GM23338 (cell line): ENCODE data around the gene CEND1. TPM values are rescaled to one million over a fixed set of nuclear protein-coding genes. Genes with fewer than 3 reads are reported as not detected.

Experiments used
- ATAC-seq: fragments of 200-7000 bp; cut with Tn5 transposase; 3 replicates; pipeline ENCODE4 v1.9.1; 2020
- DNase-seq: peaks from one replicate; pipeline ENCODE4 v3.0.0-alpha.2; 2015; ENCODE audit warnings: low spot score
- H2AFZ ChIP-seq: fragments of 200-600 bp; sonication (generic); 2 replicates; pipeline ENCODE4 v1.8.0; 2016; ENCODE audit warnings: antibody characterized with exemption, mild to moderate bottlenecking, moderate library complexity
- H3F3A ChIP-seq: fragments of 200-600 bp; sonication (generic); replicated peaks from 2 replicates; pipeline ENCODE4 v1.8.0; 2017; ENCODE audit warnings: antibody characterized with exemption, mixed run types, low read depth
- H3K27ac ChIP-seq: fragments of 200-600 bp; sonication (generic); 2 replicates; pipeline ENCODE4 v1.6.1; 2016; ENCODE audit warnings: low read depth
- H3K27me3 ChIP-seq: fragments of 200-600 bp; sonication (generic); 2 replicates; pipeline ENCODE4 v1.8.0; 2016; ENCODE audit warnings: mild to moderate bottlenecking, mixed run types, moderate library complexity; ENCODE audit not compliant: insufficient read depth
- H3K36me3 ChIP-seq: fragments of 200-600 bp; sonication (generic); 2 replicates; pipeline ENCODE4 v1.8.0; 2016; ENCODE audit warnings: mild to moderate bottlenecking; ENCODE audit not compliant: insufficient read depth
- H3K4me1 ChIP-seq: fragments of 200-600 bp; sonication (generic); 2 replicates; pipeline ENCODE4 v1.8.0; 2016; ENCODE audit warnings: mild to moderate bottlenecking, moderate library complexity; ENCODE audit not compliant: insufficient read depth
- H3K4me2 ChIP-seq: fragments of 200-600 bp; sonication (generic); 2 replicates; pipeline ENCODE4 v1.7.1; 2017; ENCODE audit warnings: mixed run types
- H3K4me3 ChIP-seq: fragments of 200-600 bp; sonication (generic); 2 replicates; pipeline ENCODE4 v1.6.1; 2016; ENCODE audit warnings: mixed run types
- H3K79me2 ChIP-seq: fragments of 200-600 bp; sonication (generic); replicated peaks from 2 replicates; pipeline ENCODE4 v1.8.0; 2017; ENCODE audit warnings: mild to moderate bottlenecking; ENCODE audit not compliant: insufficient read depth
- H3K9me2 ChIP-seq: fragments of 200-600 bp; sonication (generic); 2 replicates; pipeline ENCODE4 v1.8.0; 2017; ENCODE audit not compliant: insufficient read depth
- H4K20me1 ChIP-seq: fragments of 200-600 bp; sonication (generic); replicated peaks from 2 replicates; pipeline ENCODE4 v1.8.0; 2017; ENCODE audit warnings: mild to moderate bottlenecking; ENCODE audit not compliant: insufficient read depth
- H3K27ac Mint-ChIP-seq: 2 replicates; pipeline ENCODE4 v1.8.0; 2020; ENCODE audit warnings: inconsistent platforms, mild to moderate bottlenecking, moderate library complexity, mixed read lengths
- H3K27me3 Mint-ChIP-seq: 3 replicates; pipeline ENCODE4 v1.8.0; 2022; ENCODE audit warnings: low read depth, mild to moderate bottlenecking, moderate library complexity, mixed read lengths, inconsistent platforms; ENCODE audit not compliant: insufficient read depth, poor library complexity
- H3K36me3 Mint-ChIP-seq: 3 replicates; pipeline ENCODE4 v1.8.0; 2021; ENCODE audit warnings: low read depth, mild to moderate bottlenecking, inconsistent platforms, moderate library complexity, mixed read lengths
- H3K4me1 Mint-ChIP-seq: 3 replicates; pipeline ENCODE4 v1.8.0; 2020; ENCODE audit warnings: mild to moderate bottlenecking, inconsistent platforms, mixed read lengths
- H3K4me3 Mint-ChIP-seq: 3 replicates; pipeline ENCODE4 v1.8.0; 2021; ENCODE audit warnings: moderate library complexity, mild to moderate bottlenecking, inconsistent platforms, mixed read lengths
- H3K9me3 Mint-ChIP-seq: 3 replicates; pipeline ENCODE4 v1.8.0; 2020; ENCODE audit warnings: moderate library complexity, mild to moderate bottlenecking, inconsistent platforms, mixed read lengths
- CREB1 ChIP-seq: fragments of 250-450 bp; sonication (Bioruptor Pico); IDR thresholded peaks from 2 replicates; pipeline ENCODE4 v1.5.0; 2020; ENCODE audit warnings: low read depth, mild to moderate bottlenecking, moderate library complexity
- EZH2 ChIP-seq: fragments of 200-600 bp; sonication (generic); IDR thresholded peaks from one replicate; pipeline ENCODE4 v1.8.0; 2017; ENCODE audit warnings: antibody characterized with exemption, mild to moderate bottlenecking, low read depth; ENCODE audit not compliant: unreplicated experiment
- POLR2AphosphoS5 ChIP-seq: IDR thresholded peaks from 2 replicates; pipeline ENCODE4 v1.6.1; 2016; ENCODE audit warnings: antibody characterized with exemption, low read depth
- polyA plus RNA-seq: library from polyadenylated mRNA; unstranded; fragments of >200 nt; fragmentation: Nextera tagmentation; extraction: Ambion mirVana; gene quantifications from 2 replicates; pipeline ENCODE4 v1.2.1, GENCODE V29; 2016
- total RNA-seq: library from RNA; depleted of rRNA; stranded (reverse); fragments of >200 nt; shearing (Covaris generic); gene quantifications from 2 replicates; pipeline ENCODE4 v1.2.3, GENCODE V29; 2014
- TF ChIP-seq, protein P1 (sequence below): IDR thresholded peaks from 2 replicates; pipeline ENCODE4 v1.6.1; 2016; ENCODE audit warnings: antibody characterized with exemption
- TF ChIP-seq, protein P2 (sequence below), 2 experiments: fragments of 200-600 bp in 1 of 2; sonication (generic) in 1 of 2; conservative IDR thresholded peaks; 2 replicates each; pipeline versions ENCODE4 v1.5.1 to v1.6.1; 2016 to 2017; ENCODE audit warnings: antibody characterized with exemption in 2 of 2, low read depth in 2 of 2, mild to moderate bottlenecking in 2 of 2, moderate library complexity in 1 of 2
- TF ChIP-seq, protein P3 (sequence below): fragments of 250-450 bp; sonication (Bioruptor Pico); IDR thresholded peaks from 2 replicates; pipeline ENCODE4 v1.5.0; 2020; ENCODE audit warnings: mild to moderate bottlenecking, moderate library complexity

Gene CEND1
- total and polyA plus RNA-seq, 2 experiments from 2014 or later: 4.8 to 5.5 TPM

DNA sequence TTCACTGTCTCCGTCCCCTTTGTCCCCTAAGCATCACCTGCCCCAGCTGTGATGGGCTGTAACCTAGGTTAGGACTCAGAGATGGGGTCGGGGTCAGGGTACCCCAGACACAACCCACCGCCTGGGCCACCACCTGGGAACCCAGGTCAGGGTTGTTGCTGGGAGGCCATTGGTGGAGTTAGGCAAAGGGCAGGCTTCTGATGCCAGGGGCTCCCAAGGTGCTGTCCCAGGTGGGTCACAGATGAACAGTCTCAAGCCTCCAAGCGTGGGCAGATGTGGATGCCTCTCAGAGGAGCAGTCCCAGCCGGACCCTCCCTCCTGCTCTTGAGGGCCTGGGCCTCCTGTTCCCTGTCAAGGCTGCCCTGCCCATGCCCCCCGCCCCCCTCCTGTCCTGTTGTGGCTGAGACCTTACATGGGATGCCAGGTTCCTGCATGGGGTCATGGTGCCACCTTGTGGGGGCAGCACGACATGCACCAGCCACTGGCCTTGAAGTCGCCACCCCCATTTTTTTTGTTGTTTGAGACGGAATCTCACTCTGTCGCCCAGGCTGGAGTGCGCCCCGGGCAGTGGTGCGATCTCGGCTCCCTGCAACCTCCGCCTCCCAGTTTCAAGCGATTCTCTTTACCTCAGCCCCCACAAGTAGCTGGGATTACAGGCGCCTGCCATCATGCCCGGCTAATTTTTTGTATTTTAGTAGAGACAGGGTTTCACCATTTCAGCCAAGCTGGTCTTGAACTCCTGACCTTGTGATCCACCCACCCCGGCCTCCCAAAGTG, 24.7 kb downstream of the CEND1 start:
- Mint-ChIP-seq H3K36me3 (peaks cover 82% of the 10 kb centered on the region), H3K4me1 (peaks cover 10% of the 10 kb centered on the region), H3K9me3 (no peaks in the 10 kb centered on the region), H3K4me3 (no peak overlapping the region), H3K27ac (peak overlapping the region; percentile 74), H3K27me3 (peaks cover 32% of the 10 kb centered on the region)
- H3F3A ChIP-seq: peaks cover 57% of the 10 kb centered on the region
- TF ChIP-seq POLR2AphosphoS5 (peak; percentile 44), CREB1 (CRISPR knock-in tag) (0 out of 2 replicates have a peak, but pooled peaks have one; percentile 17), EZH2 (no peak)
- TF ChIP-seq, protein P1, sequence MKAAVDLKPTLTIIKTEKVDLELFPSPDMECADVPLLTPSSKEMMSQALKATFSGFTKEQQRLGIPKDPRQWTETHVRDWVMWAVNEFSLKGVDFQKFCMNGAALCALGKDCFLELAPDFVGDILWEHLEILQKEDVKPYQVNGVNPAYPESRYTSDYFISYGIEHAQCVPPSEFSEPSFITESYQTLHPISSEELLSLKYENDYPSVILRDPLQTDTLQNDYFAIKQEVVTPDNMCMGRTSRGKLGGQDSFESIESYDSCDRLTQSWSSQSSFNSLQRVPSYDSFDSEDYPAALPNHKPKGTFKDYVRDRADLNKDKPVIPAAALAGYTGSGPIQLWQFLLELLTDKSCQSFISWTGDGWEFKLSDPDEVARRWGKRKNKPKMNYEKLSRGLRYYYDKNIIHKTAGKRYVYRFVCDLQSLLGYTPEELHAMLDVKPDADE: no peak
- TF ChIP-seq, protein P2, sequence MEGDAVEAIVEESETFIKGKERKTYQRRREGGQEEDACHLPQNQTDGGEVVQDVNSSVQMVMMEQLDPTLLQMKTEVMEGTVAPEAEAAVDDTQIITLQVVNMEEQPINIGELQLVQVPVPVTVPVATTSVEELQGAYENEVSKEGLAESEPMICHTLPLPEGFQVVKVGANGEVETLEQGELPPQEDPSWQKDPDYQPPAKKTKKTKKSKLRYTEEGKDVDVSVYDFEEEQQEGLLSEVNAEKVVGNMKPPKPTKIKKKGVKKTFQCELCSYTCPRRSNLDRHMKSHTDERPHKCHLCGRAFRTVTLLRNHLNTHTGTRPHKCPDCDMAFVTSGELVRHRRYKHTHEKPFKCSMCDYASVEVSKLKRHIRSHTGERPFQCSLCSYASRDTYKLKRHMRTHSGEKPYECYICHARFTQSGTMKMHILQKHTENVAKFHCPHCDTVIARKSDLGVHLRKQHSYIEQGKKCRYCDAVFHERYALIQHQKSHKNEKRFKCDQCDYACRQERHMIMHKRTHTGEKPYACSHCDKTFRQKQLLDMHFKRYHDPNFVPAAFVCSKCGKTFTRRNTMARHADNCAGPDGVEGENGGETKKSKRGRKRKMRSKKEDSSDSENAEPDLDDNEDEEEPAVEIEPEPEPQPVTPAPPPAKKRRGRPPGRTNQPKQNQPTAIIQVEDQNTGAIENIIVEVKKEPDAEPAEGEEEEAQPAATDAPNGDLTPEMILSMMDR (conservative IDR thresholded peaks at IDR 0.05; ENCODE audit: low read depth in 2 of 2): peak; percentile 66 to 88
- TF ChIP-seq, protein P3, sequence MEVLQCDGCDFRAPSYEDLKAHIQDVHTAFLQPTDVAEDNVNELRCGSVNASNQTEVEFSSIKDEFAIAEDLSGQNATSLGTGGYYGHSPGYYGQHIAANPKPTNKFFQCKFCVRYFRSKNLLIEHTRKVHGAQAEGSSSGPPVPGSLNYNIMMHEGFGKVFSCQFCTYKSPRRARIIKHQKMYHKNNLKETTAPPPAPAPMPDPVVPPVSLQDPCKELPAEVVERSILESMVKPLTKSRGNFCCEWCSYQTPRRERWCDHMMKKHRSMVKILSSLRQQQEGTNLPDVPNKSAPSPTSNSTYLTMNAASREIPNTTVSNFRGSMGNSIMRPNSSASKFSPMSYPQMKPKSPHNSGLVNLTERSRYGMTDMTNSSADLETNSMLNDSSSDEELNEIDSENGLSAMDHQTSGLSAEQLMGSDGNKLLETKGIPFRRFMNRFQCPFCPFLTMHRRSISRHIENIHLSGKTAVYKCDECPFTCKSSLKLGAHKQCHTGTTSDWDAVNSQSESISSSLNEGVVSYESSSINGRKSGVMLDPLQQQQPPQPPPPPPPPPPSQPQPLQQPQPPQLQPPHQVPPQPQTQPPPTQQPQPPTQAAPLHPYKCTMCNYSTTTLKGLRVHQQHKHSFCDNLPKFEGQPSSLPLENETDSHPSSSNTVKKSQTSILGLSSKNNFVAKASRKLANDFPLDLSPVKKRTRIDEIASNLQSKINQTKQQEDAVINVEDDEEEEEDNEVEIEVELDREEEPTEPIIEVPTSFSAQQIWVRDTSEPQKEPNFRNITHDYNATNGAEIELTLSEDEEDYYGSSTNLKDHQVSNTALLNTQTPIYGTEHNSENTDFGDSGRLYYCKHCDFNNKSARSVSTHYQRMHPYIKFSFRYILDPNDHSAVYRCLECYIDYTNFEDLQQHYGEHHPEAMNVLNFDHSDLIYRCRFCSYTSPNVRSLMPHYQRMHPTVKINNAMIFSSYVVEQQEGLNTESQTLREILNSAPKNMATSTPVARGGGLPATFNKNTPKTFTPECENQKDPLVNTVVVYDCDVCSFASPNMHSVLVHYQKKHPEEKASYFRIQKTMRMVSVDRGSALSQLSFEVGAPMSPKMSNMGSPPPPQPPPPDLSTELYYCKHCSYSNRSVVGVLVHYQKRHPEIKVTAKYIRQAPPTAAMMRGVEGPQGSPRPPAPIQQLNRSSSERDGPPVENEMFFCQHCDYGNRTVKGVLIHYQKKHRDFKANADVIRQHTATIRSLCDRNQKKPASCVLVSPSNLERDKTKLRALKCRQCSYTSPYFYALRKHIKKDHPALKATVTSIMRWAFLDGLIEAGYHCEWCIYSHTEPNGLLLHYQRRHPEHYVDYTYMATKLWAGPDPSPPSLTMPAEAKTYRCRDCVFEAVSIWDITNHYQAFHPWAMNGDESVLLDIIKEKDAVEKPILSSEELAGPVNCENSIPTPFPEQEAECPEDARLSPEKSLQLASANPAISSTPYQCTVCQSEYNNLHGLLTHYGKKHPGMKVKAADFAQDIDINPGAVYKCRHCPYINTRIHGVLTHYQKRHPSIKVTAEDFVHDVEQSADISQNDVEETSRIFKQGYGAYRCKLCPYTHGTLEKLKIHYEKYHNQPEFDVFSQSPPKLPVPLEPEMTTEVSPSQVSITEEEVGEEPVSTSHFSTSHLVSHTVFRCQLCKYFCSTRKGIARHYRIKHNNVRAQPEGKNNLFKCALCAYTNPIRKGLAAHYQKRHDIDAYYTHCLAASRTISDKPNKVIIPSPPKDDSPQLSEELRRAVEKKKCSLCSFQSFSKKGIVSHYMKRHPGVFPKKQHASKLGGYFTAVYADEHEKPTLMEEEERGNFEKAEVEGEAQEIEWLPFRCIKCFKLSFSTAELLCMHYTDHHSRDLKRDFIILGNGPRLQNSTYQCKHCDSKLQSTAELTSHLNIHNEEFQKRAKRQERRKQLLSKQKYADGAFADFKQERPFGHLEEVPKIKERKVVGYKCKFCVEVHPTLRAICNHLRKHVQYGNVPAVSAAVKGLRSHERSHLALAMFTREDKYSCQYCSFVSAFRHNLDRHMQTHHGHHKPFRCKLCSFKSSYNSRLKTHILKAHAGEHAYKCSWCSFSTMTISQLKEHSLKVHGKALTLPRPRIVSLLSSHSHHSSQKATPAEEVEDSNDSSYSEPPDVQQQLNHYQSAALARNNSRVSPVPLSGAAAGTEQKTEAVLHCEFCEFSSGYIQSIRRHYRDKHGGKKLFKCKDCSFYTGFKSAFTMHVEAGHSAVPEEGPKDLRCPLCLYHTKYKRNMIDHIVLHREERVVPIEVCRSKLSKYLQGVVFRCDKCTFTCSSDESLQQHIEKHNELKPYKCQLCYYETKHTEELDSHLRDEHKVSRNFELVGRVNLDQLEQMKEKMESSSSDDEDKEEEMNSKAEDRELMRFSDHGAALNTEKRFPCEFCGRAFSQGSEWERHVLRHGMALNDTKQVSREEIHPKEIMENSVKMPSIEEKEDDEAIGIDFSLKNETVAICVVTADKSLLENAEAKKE (CRISPR knock-in tag): no peak
- H3K4me2 ChIP-seq: no peak overlapping the region
- no peaks in the 10 kb centered on the region for H3K9me2 ChIP-seq
- no peak overlapping the region for H3K4me3 ChIP-seq
- ATAC-seq: peak; percentile 64
- H3K79me2 ChIP-seq: no peaks in the 10 kb centered on the region
- peaks cover 8% of the 10 kb centered on the region for H3K4me1 ChIP-seq
- peaks cover 6% of the 10 kb centered on the region; the same call in 1 of the 2 replicates for H4K20me1 ChIP-seq
- peaks cover 35% of the 10 kb centered on the region for H3K36me3 ChIP-seq
- peak; percentile 88 for DNase-seq
- H3K27ac ChIP-seq: peak overlapping the region; percentile 72; the same call in 1 of the 2 replicates
- no peak overlapping the region for H2AFZ ChIP-seq
- no peaks in the 10 kb centered on the region for H3K27me3 ChIP-seq
